ENCODE measurements around the gene STAT3.

- no peak for TF ChIP-seq CTCF (conservative IDR thresholded peaks at IDR 0.05)
- TF ChIP-seq EZH2 (IDR thresholded peaks at IDR 0.05; ENCODE audit: low read depth): no peak
Observed at GRCh38 chr17:42347198-42347597, 41.0 kb downstream of the STAT3 start.

Data from PC-9 (cell line).